WTC11 (cell line): ENCODE results near the gene TNFRSF6B. TPM values are rescaled to one million over a fixed set of nuclear protein-coding genes. Genes with fewer than 3 reads are reported as not detected.
A peak's percentile ranks its signal among the peaks of the same experiment; 100 is the strongest.
"Not testable (repeated sequence)": the region's sequence is repeated elsewhere in the genome, so short reads cannot be mapped to it uniquely, and the experiment has no call there.

ENCODE experiments used
- ATAC-seq: fragments of 200-7000 bp; cut with Tn5 transposase; 2 replicates; pipeline ENCODE4 v1.10.0; 2021; ENCODE audit warnings: mild to moderate bottlenecking, moderate library complexity
- CTCF ChIA-PET: fragments of 300-600 bp; sonication (Branson Sonifier 250); formaldehyde crosslinking; loops from one replicate; lab custom pipeline; 2021; ENCODE audit warnings: antibody characterized with exemption; lab: Charles Lee
- POLR2A ChIA-PET: fragments of 350-600 bp; sonication (Branson Sonifier 250); formaldehyde crosslinking; loops from one replicate; lab custom pipeline; 2021; ENCODE audit warnings: antibody characterized with exemption; lab: Charles Lee
- DNase-seq: peaks from one replicate; pipeline ENCODE4 v3.0.0; 2021; ENCODE audit warnings: low spot score
- H3K27ac Mint-ChIP-seq: 2 replicates; pipeline ENCODE4 v1.8.0; 2021; ENCODE audit warnings: mixed read lengths
- H3K27me3 Mint-ChIP-seq: 2 replicates; pipeline ENCODE4 v1.8.0; 2021; ENCODE audit warnings: low read depth, mild to moderate bottlenecking, moderate library complexity, mixed read lengths
- H3K36me3 Mint-ChIP-seq: 2 replicates; pipeline ENCODE4 v1.8.0; 2021; ENCODE audit warnings: mixed read lengths
- H3K4me1 Mint-ChIP-seq: 2 replicates; pipeline ENCODE4 v1.8.0; 2022; ENCODE audit warnings: mixed read lengths
- H3K4me3 Mint-ChIP-seq: 2 replicates; pipeline ENCODE4 v1.8.0; 2021; ENCODE audit warnings: mild to moderate bottlenecking, moderate library complexity, mixed read lengths
- H3K9me3 Mint-ChIP-seq: 2 replicates; pipeline ENCODE4 v1.8.0; 2021; ENCODE audit warnings: mixed read lengths
- GABPB1 ChIP-seq: sonication (generic); formaldehyde crosslinking; IDR thresholded peaks from 2 replicates; pipeline ENCODE4 v1.8.1; 2023; ENCODE audit warnings: mild to moderate bottlenecking, missing genetic modification reagents
- GTF2I ChIP-seq: fragments of 250-450 bp; sonication (Bioruptor Pico); conservative IDR thresholded peaks from 2 replicates; pipeline ENCODE4 v1.4.0; 2021; ENCODE audit warnings: mild to moderate bottlenecking
- NR1H2 ChIP-seq: sonication (generic); formaldehyde crosslinking; IDR thresholded peaks from 2 replicates; pipeline ENCODE4 v1.9.0; 2021; ENCODE audit warnings: mild to moderate bottlenecking, moderate library complexity, missing genetic modification reagents
- RELA ChIP-seq: sonication (generic); formaldehyde crosslinking; IDR thresholded peaks from 2 replicates; pipeline ENCODE4 v1.8.1; 2022; ENCODE audit warnings: missing genetic modification reagents, mild to moderate bottlenecking, borderline replicate concordance
- TEAD1 ChIP-seq: sonication (generic); formaldehyde crosslinking; IDR thresholded peaks from 2 replicates; pipeline ENCODE4 v1.8.0; 2022; ENCODE audit warnings: mild to moderate bottlenecking, missing genetic modification reagents
- TEAD4 ChIP-seq: sonication (generic); formaldehyde crosslinking; IDR thresholded peaks from 2 replicates; pipeline ENCODE4 v1.8.0; 2022; ENCODE audit warnings: mild to moderate bottlenecking, missing genetic modification reagents
- ZBTB21 ChIP-seq: sonication (generic); formaldehyde crosslinking; IDR thresholded peaks from 2 replicates; pipeline ENCODE4 v1.8.1; 2023; ENCODE audit warnings: mild to moderate bottlenecking, missing genetic modification reagents, borderline replicate concordance
- ZNF138 ChIP-seq: sonication (generic); formaldehyde crosslinking; conservative IDR thresholded peaks from 2 replicates; pipeline ENCODE4 v1.8.1; 2022; ENCODE audit warnings: mild to moderate bottlenecking, moderate library complexity, missing genetic modification reagents
- ZNF219 ChIP-seq: sonication (generic); formaldehyde crosslinking; IDR thresholded peaks from 2 replicates; pipeline ENCODE4 v1.8.0; 2023; ENCODE audit warnings: missing genetic modification reagents, mild to moderate bottlenecking, borderline replicate concordance
- ZNF317 ChIP-seq: sonication (generic); formaldehyde crosslinking; IDR thresholded peaks from 2 replicates; pipeline ENCODE4 v1.8.1; 2023; ENCODE audit warnings: low read depth, mild to moderate bottlenecking, moderate library complexity, missing genetic modification reagents, borderline replicate concordance
- total RNA-seq: library from RNA; stranded (reverse); gene quantifications from 3 replicates; pipeline ENCODE4 v1.2.3, GENCODE V29; 2021
- TF ChIP-seq, protein P1 (sequence below): fragments of 250-450 bp; sonication (Bioruptor Pico); IDR thresholded peaks from 2 replicates; pipeline ENCODE4 v1.9.0; 2021; ENCODE audit warnings: mild to moderate bottlenecking
- TF ChIP-seq, protein P2 (sequence below): sonication (generic); formaldehyde crosslinking; IDR thresholded peaks from 2 replicates; pipeline ENCODE4 v1.8.0; 2022; ENCODE audit warnings: mild to moderate bottlenecking, missing genetic modification reagents
- TF ChIP-seq, protein P3 (sequence below): sonication (generic); formaldehyde crosslinking; IDR thresholded peaks from 2 replicates; pipeline ENCODE4 v1.8.0; 2022; ENCODE audit warnings: mild to moderate bottlenecking, missing genetic modification reagents
- TF ChIP-seq, protein P4 (sequence below): sonication (generic); formaldehyde crosslinking; IDR thresholded peaks from 2 replicates; pipeline ENCODE4 v1.8.1; 2022; ENCODE audit warnings: mild to moderate bottlenecking, missing genetic modification reagents, moderate library complexity, borderline replicate concordance
- TF ChIP-seq, protein P5 (sequence below): sonication (generic); formaldehyde crosslinking; IDR thresholded peaks from 2 replicates; pipeline ENCODE4 v1.8.1; 2022; ENCODE audit warnings: missing genetic modification reagents, borderline replicate concordance

Gene TNFRSF6B
- total RNA-seq, 1 experiment from 2014 or later, result not detected

DNA sequence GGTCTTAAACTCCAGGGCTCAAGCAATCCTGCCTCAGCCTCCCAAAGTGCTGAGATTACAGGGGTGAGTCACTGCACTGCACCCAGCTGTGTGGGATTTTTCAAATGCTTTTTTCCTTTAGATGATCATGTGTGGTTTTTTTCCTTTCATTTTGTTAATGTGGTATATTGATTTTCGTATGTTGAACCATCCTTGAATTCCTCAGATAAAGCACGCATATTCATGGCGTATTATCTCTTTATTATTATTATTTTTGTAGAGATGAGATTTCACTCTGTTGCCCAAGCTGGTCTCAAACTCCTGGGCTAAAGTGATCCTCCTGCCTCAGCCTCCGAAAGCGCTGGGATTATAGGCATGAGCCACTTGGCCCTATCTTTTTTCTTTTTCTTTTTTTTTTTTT is 18.4 kb downstream of the TNFRSF6B start:
- Mint-ChIP-seq H3K9me3 (no peaks in the 10 kb centered on the region), H3K27me3 (no peaks in the 10 kb centered on the region), H3K36me3 (peaks cover 62% of the 10 kb centered on the region), H3K27ac (no peak overlapping the region), H3K4me1 (no peaks in the 10 kb centered on the region), H3K4me3 (no peak overlapping the region)
- DNase-seq (no peak), ATAC-seq (no peak)
- CTCF ChIA-PET, result no interaction called here
- POLR2A ChIA-PET, result interaction anchor here (0.7 kb wide), 1 partner anchor 169 kb away, joined by 4 read pairs; no protein-coding TSS in a partner anchor
- TF ChIP-seq, protein P1, sequence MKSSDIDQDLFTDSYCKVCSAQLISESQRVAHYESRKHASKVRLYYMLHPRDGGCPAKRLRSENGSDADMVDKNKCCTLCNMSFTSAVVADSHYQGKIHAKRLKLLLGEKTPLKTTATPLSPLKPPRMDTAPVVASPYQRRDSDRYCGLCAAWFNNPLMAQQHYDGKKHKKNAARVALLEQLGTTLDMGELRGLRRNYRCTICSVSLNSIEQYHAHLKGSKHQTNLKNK (CRISPR knock-in tag), result no peak
- TF ChIP-seq RELA (no peak), GABPB1 (CRISPR knock-in tag) (no peak), ZBTB21 (no peak), GTF2I (CRISPR knock-in tag) (no peak), ZNF138 (CRISPR knock-in tag) (no peak), TEAD4 (CRISPR knock-in tag) (no peak), TEAD1 (CRISPR knock-in tag) (no peak), ZNF219 (CRISPR knock-in tag) (no peak)
- TF ChIP-seq, protein P2, sequence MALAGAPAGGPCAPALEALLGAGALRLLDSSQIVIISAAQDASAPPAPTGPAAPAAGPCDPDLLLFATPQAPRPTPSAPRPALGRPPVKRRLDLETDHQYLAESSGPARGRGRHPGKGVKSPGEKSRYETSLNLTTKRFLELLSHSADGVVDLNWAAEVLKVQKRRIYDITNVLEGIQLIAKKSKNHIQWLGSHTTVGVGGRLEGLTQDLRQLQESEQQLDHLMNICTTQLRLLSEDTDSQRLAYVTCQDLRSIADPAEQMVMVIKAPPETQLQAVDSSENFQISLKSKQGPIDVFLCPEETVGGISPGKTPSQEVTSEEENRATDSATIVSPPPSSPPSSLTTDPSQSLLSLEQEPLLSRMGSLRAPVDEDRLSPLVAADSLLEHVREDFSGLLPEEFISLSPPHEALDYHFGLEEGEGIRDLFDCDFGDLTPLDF, result no peak
- TF ChIP-seq, protein P3, sequence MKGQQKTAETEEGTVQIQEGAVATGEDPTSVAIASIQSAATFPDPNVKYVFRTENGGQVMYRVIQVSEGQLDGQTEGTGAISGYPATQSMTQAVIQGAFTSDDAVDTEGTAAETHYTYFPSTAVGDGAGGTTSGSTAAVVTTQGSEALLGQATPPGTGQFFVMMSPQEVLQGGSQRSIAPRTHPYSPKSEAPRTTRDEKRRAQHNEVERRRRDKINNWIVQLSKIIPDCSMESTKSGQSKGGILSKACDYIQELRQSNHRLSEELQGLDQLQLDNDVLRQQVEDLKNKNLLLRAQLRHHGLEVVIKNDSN (CRISPR knock-in tag), result no peak
- TF ChIP-seq, protein P4, sequence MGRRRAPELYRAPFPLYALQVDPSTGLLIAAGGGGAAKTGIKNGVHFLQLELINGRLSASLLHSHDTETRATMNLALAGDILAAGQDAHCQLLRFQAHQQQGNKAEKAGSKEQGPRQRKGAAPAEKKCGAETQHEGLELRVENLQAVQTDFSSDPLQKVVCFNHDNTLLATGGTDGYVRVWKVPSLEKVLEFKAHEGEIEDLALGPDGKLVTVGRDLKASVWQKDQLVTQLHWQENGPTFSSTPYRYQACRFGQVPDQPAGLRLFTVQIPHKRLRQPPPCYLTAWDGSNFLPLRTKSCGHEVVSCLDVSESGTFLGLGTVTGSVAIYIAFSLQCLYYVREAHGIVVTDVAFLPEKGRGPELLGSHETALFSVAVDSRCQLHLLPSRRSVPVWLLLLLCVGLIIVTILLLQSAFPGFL (CRISPR knock-in tag), result no peak

DNA sequence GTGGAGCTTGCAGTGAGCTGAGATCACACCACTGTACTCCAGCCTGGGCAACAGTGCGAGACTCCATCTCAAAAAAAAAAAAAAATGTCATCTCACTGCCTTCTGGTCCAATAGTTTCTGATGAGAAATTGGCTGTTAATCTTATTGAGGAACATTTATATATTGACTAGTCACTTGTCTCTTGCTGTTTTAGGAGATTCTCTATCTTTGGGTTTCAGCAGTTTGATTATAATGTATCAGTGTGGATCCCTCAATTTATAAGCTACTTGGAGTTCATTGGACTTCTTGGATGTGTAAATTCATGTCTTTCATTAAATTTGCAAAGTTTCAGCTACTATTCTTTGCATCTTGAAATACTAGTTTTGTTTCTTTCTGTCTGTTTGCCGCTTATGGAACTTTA is 22.5 kb downstream of the TNFRSF6B start:
- Mint-ChIP-seq H3K4me1 (no peaks in the 10 kb centered on the region), H3K4me3 (no peak overlapping the region), H3K27me3 (no peaks in the 10 kb centered on the region), H3K27ac (no peak overlapping the region; the same call in 1 of the 2 replicates), H3K9me3 (no peaks in the 10 kb centered on the region), H3K36me3 (peaks cover 43% of the 10 kb centered on the region)
- ATAC-seq, result no peak
- TF ChIP-seq ZNF317 (CRISPR knock-in tag) (peak; percentile 69), NR1H2 (CRISPR knock-in tag) (no peak), GTF2I (CRISPR knock-in tag) (no peak)
- TF ChIP-seq, protein P5, sequence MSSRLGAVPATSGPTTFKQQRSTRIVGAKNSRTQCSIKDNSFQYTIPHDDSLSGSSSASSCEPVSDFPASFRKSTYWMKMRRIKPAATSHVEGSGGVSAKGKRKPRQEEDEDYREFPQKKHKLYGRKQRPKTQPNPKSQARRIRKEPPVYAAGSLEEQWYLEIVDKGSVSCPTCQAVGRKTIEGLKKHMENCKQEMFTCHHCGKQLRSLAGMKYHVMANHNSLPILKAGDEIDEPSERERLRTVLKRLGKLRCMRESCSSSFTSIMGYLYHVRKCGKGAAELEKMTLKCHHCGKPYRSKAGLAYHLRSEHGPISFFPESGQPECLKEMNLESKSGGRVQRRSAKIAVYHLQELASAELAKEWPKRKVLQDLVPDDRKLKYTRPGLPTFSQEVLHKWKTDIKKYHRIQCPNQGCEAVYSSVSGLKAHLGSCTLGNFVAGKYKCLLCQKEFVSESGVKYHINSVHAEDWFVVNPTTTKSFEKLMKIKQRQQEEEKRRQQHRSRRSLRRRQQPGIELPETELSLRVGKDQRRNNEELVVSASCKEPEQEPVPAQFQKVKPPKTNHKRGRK (CRISPR knock-in tag), result no peak
- CTCF ChIA-PET, result interaction anchor here (0.7 to 1.2 kb wide), 2 partner anchors 11 to 57 kb away, joined by 4 to 6 read pairs; partner anchors contain the start of genes ARFRP1 and ZGPAT
- no peak for DNase-seq
- POLR2A ChIA-PET, result interaction anchor here (0.7 kb wide), 1 partner anchor 18 kb away, joined by 3 read pairs; the partner anchor contains the start of gene LIME1

DNA sequence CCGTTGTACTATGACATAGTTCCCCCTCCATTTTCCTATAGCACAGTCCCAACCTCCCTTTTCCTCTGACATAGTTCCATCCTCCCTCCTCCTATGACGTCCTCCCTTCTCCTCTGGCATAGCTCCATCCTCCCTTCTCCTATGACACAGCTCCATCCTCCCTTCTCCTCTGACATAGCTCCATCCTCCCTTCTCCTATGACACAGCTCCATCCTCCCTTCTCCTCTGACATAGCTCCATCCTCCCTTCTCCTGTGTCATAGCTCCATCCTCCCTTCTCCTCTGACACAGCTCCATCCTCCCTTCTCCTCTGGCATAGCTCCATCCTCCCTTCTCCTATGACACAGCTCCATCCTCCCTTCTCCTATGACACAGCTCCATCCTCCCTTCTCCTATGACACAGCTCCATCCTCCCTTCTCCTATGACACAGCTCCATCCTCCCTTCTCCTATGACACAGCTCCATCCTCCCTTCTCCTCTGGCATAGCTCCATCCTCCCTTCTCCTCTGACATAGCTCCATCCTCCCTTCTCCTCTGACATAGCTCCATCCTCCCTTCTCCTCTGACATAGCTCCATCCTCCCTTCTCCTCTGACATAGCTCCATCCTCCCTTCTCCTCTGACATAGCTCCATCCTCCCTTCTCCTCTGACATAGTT is 26.6 kb downstream of the TNFRSF6B start:
- H3K27ac Mint-ChIP-seq, H3K4me3 Mint-ChIP-seq, H3K9me3 Mint-ChIP-seq, CTCF ChIA-PET, DNase-seq, POLR2A ChIA-PET, H3K27me3 Mint-ChIP-seq, ATAC-seq, H3K4me1 Mint-ChIP-seq: not testable (repeated sequence)
- peaks cover 33% of the 10 kb centered on the region for H3K36me3 Mint-ChIP-seq

DNA sequence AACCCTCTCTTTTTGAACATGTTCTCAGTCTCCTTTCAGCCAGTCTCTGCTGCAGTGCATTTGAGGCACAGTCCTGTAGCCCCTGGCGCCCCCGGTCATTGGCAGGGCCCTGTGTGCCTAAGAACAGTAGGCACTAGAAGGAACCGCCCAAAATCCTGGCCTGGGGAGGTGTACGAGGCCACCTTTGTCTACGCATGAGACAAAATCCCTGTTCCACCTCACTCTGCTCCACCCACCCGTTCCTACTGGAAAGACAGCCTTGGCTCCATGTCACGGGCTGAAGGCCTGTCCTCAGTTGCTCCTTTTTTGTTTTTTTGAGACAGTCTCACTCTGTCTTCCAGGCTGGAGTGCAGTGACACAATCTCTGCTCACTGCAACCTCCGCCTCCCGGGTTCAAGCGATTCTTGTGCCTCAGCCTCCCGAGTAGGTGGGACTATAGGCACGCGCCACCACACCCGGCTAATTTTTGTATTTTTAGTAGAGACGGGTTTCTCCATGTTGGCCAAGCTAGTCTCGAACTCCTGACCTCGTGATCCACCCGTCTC is 33.8 kb downstream of the TNFRSF6B start:
- H3K27me3 Mint-ChIP-seq, ATAC-seq, DNase-seq, H3K4me1 Mint-ChIP-seq, H3K27ac Mint-ChIP-seq, POLR2A ChIA-PET, H3K9me3 Mint-ChIP-seq, CTCF ChIA-PET, H3K4me3 Mint-ChIP-seq: not testable (repeated sequence)
- peaks cover 14% of the 10 kb centered on the region for H3K36me3 Mint-ChIP-seq
